Peyer's patch (tissue), 4 donors: ENCODE data around the gene KIF3B. TPM values are rescaled to one million over a fixed set of nuclear protein-coding genes. Genes with fewer than 3 reads are reported as not detected.

Experiments
- DNase-seq, 3 donors: peaks; one replicate each; pipeline ENCODE4 v3.0.0-alpha.2; 2017 to 2019
- H3K27ac ChIP-seq, 4 donors: fragments of 200-600 bp; sonication (generic); one replicate each; pipeline ENCODE4 v1.5.1; 2016 to 2019
- H3K27me3 ChIP-seq, 2 donors: fragments of 200-600 bp; sonication (generic); one replicate each; pipeline ENCODE4 v1.5.1; 2019
- H3K36me3 ChIP-seq, 3 donors: fragments of 200-600 bp; sonication (generic); one replicate each; pipeline ENCODE4 v1.5.1; 2016 to 2019
- H3K4me1 ChIP-seq, 4 donors: fragments of 200-600 bp; sonication (generic); one replicate each; pipeline ENCODE4 v1.5.1; 2016 to 2019
- H3K4me3 ChIP-seq, 4 donors: fragments of 200-600 bp; sonication (generic); 1 replicate in 3 of 4; 2 replicates in 1 of 4; pipeline ENCODE4 v1.5.1; 2016 to 2019; ENCODE audit warnings: mild to moderate bottlenecking in 1 of 4
- H3K9me3 ChIP-seq, 4 donors: fragments of 200-600 bp; sonication (generic); one replicate each; pipeline ENCODE4 v1.5.1; 2016 to 2019; ENCODE audit warnings: mild to moderate bottlenecking in 1 of 4
- CTCF ChIP-seq, 6 experiments: fragments of 450-650 bp in 4 of 6; fragments of 200-600 bp in 2 of 6; sonication (generic) in 1 of 6; IDR thresholded peaks; one replicate each; pipeline ENCODE4 v1.5.1; 2017 to 2019; ENCODE audit warnings: antibody characterized with exemption in 6 of 6, mild to moderate bottlenecking in 3 of 6, moderate library complexity in 1 of 6
- POLR2A ChIP-seq, 2 donors: fragments of 450-650 bp; IDR thresholded peaks; one replicate each; pipeline ENCODE4 v1.5.1; 2017; ENCODE audit warnings: antibody characterized with exemption in 2 of 2, mild to moderate bottlenecking in 2 of 2, moderate library complexity in 2 of 2
- total RNA-seq, 4 donors: library from RNA; depleted of rRNA; stranded (reverse); fragments of >200 nt; gene quantifications; one replicate each; pipeline ENCODE4 v1.1.0, GENCODE V29; 2016

The KIF3B gene
- total RNA-seq, 4 donors from 2014 or later = 42.1 to 77.6 (median 57.7) TPM

GRCh38 chr20:32231245-32231644 lies 46.2 kb upstream of the KIF3B start:
- TF ChIP-seq CTCF (IDR thresholded peaks at IDR 0.05) (no peak), POLR2A (IDR thresholded peaks at IDR 0.05) (no peak)
- H3K4me3 ChIP-seq = no peak overlapping the region
- H3K4me1 ChIP-seq = peaks cover 0 to 42% (median 8%) of the 10 kb centered on the region in 4 donors
- peak overlapping the region in 2 of 4 donors; percentile 10 to 50 for H3K27ac ChIP-seq
- H3K27me3 ChIP-seq = no peaks in the 10 kb centered on the region
- H3K36me3 ChIP-seq = peaks cover 0 to 63% (median 0%) of the 10 kb centered on the region in 3 donors
- H3K9me3 ChIP-seq = no peaks in the 10 kb centered on the region
- DNase-seq = no peak

GRCh38 chr20:32231847-32232246 lies 45.6 kb upstream of the KIF3B start:
- DNase-seq = no peak
- Histone ChIP-seq H3K4me3 (no peak overlapping the region), H3K9me3 (no peaks in the 10 kb centered on the region), H3K27ac (peak overlapping the region in 2 of 4 donors; percentile 10 to 50), H3K4me1 (peaks cover 0 to 47% (median 8%) of the 10 kb centered on the region in 4 donors), H3K36me3 (peaks cover 0 to 60% (median 0%) of the 10 kb centered on the region in 3 donors), H3K27me3 (no peaks in the 10 kb centered on the region)
- no peak for TF ChIP-seq POLR2A (IDR thresholded peaks at IDR 0.05)
- no peak for TF ChIP-seq CTCF (IDR thresholded peaks at IDR 0.05)

DNA sequence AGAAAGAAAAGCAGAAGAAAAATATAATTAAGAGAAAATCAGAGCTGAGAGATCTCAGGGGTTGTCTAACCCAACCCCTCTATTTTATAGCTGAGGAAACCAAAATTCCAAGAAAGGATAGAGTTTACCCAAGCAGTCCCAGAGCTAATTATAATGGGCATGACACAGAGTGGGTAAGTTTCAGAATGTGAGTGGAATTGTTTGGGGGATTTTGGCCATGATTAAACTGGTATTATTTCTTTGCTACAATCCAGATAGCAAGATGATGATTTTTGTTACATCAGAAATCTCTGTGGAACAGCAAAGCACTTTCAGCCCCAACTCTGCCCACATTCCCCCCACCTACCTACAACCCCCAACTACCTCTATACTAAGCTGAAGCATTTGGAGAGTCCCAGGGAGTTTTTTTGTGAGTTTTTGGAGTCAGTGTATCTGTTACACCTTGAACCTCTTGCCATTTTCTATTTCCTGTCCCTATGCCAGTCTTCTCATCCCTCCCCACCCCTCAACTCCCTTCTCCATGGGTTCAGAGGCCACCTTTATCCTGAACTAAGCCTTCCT lies 45.0 kb upstream of the KIF3B start:
- H3K4me1 ChIP-seq = peaks cover 0 to 47% (median 6%) of the 10 kb centered on the region in 4 donors
- DNase-seq = no peak
- H3K4me3 ChIP-seq = no peak overlapping the region
- H3K36me3 ChIP-seq = peaks cover 0 to 60% (median 0%) of the 10 kb centered on the region in 3 donors
- no peaks in the 10 kb centered on the region for H3K9me3 ChIP-seq
- no peaks in the 10 kb centered on the region for H3K27me3 ChIP-seq
- peak overlapping the region in 2 of 4 donors; percentile 10 to 46 for H3K27ac ChIP-seq
- TF ChIP-seq POLR2A (IDR thresholded peaks at IDR 0.05) (no peak), CTCF (IDR thresholded peaks at IDR 0.05) (no peak)

DNA sequence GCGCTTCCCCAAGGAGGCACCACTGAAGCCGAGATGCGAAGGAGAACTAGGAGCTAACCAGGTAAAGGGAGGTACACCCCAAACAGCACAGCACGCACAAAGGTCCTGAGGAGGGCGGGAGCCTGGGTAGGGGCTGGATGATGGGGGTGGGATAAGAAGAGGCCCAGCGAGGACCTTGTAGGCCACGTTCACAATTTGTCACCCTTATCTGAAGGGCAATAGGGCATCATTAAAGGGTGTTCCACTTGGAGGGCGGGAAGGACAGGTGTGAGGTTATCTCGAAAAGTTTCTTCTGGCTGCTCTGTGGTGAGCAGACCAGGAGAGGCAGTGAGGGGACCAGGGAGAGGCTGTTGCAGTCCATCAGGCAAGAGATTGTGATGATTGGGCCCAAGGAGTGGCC lies 44.2 kb upstream of the KIF3B start:
- DNase-seq = no peak
- peaks cover 0 to 42% (median 5%) of the 10 kb centered on the region in 4 donors for H3K4me1 ChIP-seq
- no peaks in the 10 kb centered on the region for H3K27me3 ChIP-seq
- no peaks in the 10 kb centered on the region for H3K9me3 ChIP-seq
- peaks cover 0 to 59% (median 0%) of the 10 kb centered on the region in 3 donors for H3K36me3 ChIP-seq
- no peak overlapping the region for H3K4me3 ChIP-seq
- peak overlapping the region in 1 of 4 donors; percentile 59 for H3K27ac ChIP-seq
- TF ChIP-seq POLR2A (IDR thresholded peaks at IDR 0.05) = no peak
- TF ChIP-seq CTCF (IDR thresholded peaks at IDR 0.05) = no peak

- Histone ChIP-seq H3K27me3 (no peaks in the 10 kb centered on the region), H3K4me1 (peaks cover 0 to 33% (median 4%) of the 10 kb centered on the region in 4 donors), H3K36me3 (peaks cover 0 to 50% (median 0%) of the 10 kb centered on the region in 3 donors), H3K9me3 (no peaks in the 10 kb centered on the region), H3K4me3 (no peak overlapping the region), H3K27ac (peak overlapping the region in 1 of 4 donors; percentile 4)
- no peak for DNase-seq
- TF ChIP-seq POLR2A (IDR thresholded peaks at IDR 0.05) (no peak), CTCF (IDR thresholded peaks at IDR 0.05) (no peak)
Measured at GRCh38 chr20:32234135-32234808, 43.2 kb upstream of the KIF3B start.
